K562 treated with DMSO at 1 percent for 12 hours (cell line): Measurements from ENCODE around the gene POLR2J3. TPM values are rescaled to one million over a fixed set of nuclear protein-coding genes. Genes with fewer than 3 reads are reported as not detected.

ENCODE experiments used
- total RNA-seq: library from RNA; unstranded; fragments of 300-600 nt; gene quantifications from 2 replicates; pipeline ENCODE4 v1.2.3, GENCODE V29; 2022; ENCODE audit not compliant: insufficient read depth

Gene POLR2J3
- total RNA-seq, result 5.3 and 47.9 TPM in 2 replicates

GRCh38 chr7:102572261-102573239 is at the start of gene POLR2J3:
Gene POLR2J3 (minus strand): TSS chr7:102572583. CDS start chr7:102572521, 62 bp downstream.

DNA sequence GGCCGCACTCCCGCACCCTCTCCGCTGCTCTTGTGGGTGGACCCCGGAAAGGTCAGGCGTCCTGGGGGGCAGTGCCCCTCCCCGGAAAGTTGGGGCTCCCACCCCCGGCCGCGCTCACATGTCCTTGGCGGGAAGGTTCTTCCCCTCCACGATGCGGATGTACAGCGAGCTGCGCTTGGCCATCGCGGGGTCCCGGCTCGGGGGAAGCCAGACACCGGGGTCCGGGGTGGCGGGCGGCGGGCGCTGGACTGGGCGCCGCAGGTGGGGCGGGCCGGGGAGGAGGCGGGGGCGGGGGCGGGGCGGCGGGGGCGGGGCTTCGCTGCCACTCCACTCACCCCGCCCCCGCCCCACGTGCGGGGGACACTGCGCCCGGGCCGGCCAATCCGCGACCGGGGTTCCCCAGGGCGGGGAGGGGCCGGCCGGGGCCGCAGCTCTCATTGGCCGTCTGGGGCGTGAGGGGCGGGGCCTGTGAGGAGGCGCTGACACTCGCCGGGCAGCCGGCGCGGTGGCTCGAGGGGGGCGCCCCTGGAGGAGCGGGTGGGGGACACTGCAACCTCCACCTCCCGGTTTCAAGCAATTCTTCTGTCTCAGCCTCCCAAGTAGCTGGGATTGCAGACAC is 44.2 kb upstream of the POLR2J3 start, which contains the start of gene RASA4:
TSS of gene RASA4 (minus strand) at position 250 of the 619 bp plus-strand sequence. CDS start at position 183, 67 bp downstream.

DNA sequence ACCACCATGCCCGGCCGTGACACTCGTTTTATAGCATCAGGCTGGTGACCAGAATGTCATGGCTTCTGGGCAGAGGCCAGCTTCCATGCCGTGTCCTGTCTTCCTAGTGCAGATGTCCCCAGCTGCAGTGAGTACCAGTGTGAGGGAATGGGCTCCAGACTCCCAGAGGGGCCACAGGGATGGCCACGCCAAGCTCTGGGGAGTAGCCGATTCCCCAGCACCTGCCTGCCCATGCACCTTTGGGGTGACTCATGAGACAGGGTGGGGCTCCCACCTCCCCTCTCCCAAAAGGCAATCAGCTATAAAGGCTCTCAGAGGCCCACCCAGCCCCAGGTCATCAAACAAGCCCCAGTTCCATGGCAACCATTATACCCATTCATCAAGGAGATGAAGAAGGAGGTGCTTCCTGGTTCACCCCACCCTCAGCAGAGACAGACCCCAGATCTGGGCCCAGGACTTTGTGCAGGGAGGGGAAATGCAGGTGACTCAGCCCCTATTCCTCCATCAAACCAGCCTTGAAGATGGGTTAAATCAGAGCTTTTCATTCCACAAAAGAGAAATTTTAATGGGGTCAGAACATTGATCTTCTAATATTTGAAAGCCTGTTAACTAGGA is 21.5 kb downstream of the POLR2J3 start, which contains the start of gene SPDYE2:
TSS of gene SPDYE2 (plus strand) at position 419 of the 615 bp plus-strand sequence. CDS start 2,030 bp downstream, outside the sequence.

GRCh38 chr7:102543596-102543995 is 28.8 kb downstream of the POLR2J3 start, which contains the start of gene UPK3BL2:
Gene UPK3BL2 (minus strand): TSS chr7:102543696. CDS start chr7:102543636, 60 bp downstream.

GRCh38 chr7:102517550-102518147 is 54.7 kb downstream of the POLR2J3 start, which contains the start of gene RASA4B:
Gene RASA4B (minus strand): TSS chr7:102517777. CDS start chr7:102517710, 67 bp downstream.

Other genes starting within 250 kb of the POLR2J3 start
- 1.7 TPM in 1 of 2 replicates, not detected in the other for gene SPDYE6, start 216.1 kb downstream of the POLR2J3 start, total RNA-seq
- 25.8 and 42.0 TPM in 2 replicates for gene PRKRIP1, start 176.2 kb downstream of the POLR2J3 start, total RNA-seq
- gene ORAI2, start 139.0 kb downstream of the POLR2J3 start, total RNA-seq, result 21.4 and 44.1 TPM in 2 replicates
- 14.9 and 18.8 TPM in 2 replicates for gene ALKBH4, start 107.7 kb downstream of the POLR2J3 start, total RNA-seq
- 48.9 and 63.0 TPM in 2 replicates for gene LRWD1, start 107.6 kb downstream of the POLR2J3 start, total RNA-seq
- 147 and 169 TPM in 2 replicates for gene POLR2J, start 93.7 kb downstream of the POLR2J3 start, total RNA-seq
- 7.7 and 8.2 TPM in 2 replicates for gene RASA4B, start 54.8 kb downstream of the POLR2J3 start, total RNA-seq
- gene UPK3BL2, start 28.9 kb downstream of the POLR2J3 start, total RNA-seq, result 3.1 and 11.3 TPM in 2 replicates
- not detected in 2 replicates for gene SPDYE2, start 21.4 kb downstream of the POLR2J3 start, total RNA-seq
- gene RASA4, start 44.2 kb upstream of the POLR2J3 start, total RNA-seq, result 10.6 and 14.6 TPM in 2 replicates
- 35.4 and 40.3 TPM in 2 replicates for gene UPK3BL1, start 70.2 kb upstream of the POLR2J3 start, total RNA-seq
- gene SPDYE2B, start 77.7 kb upstream of the POLR2J3 start, total RNA-seq, result not detected in 2 replicates
- 0.41 and 3.0 TPM in 2 replicates for gene POLR2J2, start 99.1 kb upstream of the POLR2J3 start, total RNA-seq
- 9.4 and 11.6 TPM in 2 replicates for gene FAM185A, start 176.4 kb upstream of the POLR2J3 start, total RNA-seq